Adipose tissue (tissue), 3 donors: ENCODE measurements around the gene DHX16. TPM values are rescaled to one million over a fixed set of nuclear protein-coding genes. Genes with fewer than 3 reads are reported as not detected.

ENCODE experiments used
- H3K27ac ChIP-seq: one replicate; pipeline ENCODE4 v1.5.1; 2013; ENCODE audit warnings: low read depth, low read length
- WGBS, 3 donors: extraction: QIAGEN DNeasy Blood & Tissue Kit; methylation state at CpG; one replicate each; pipeline ENCODE4 v1.1.7; 2013; 5-methylcytosine and 5-hydroxymethylcytosine counted together
- polyA plus RNA-seq, 3 donors: library from polyadenylated mRNA; stranded (reverse); fragments of 200-250 nt; gene quantifications; one replicate each; pipeline ENCODE4 v1.2.3, GENCODE V29; 2013
- donor health status: healthy with polysubstance abuse.
- donor health status: Bipolar disorder and iron deficiency.
- donor health status: healthy.

DHX16 gene
- polyA plus RNA-seq, 3 donors, result 16.8 to 22.3 (median 19.7) TPM

DNA sequence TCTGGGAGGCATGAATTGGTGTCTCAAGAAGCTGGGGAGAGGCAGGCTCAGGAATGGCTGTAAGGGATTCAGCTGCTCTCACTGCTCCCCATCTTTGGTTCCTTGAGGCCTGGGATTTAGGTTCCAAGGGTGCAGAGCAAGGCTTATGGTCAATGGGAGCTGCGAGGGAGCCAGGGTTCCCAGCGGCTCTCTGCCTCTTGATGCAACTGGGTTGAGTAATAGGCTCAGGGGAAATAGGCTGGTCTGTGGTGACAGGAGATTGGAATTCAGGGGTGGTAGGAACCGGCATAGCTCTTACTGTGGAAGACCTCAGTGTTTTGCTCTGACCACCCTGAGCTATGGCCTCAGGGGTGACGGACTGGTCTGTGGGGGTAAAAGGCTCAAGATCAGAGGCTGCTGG, 31.0 kb upstream of the DHX16 start:
- no peak overlapping the region for H3K27ac ChIP-seq
- WGBS, 3 donors, result 62 to 95% (median 71%) methylated on average over 4 of the region's 4 CpGs

DNA sequence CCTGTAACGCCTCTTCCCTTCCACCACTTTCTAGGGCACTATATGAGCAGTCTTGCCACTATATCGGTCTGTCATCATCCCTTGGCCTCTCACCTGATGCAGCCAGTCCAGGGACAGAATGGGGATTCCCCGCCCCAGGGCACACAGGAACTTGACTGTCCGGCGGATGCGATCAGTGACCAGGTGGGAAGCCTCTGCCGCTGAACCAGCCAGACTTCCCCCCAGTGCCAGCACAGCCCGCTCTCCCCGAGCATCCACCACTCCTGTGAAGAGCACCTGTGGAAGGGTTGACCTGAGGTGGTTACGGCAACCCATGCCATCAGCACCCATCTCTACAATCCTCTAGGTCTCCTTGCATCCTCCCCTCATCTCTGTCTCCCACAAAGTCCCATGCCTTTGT, 30.2 kb upstream of the DHX16 start:
- 95 to 96% (median 95%) methylated on average over 10 of the region's 10 CpGs for WGBS, 3 donors
- H3K27ac ChIP-seq, result no peak overlapping the region

DNA sequence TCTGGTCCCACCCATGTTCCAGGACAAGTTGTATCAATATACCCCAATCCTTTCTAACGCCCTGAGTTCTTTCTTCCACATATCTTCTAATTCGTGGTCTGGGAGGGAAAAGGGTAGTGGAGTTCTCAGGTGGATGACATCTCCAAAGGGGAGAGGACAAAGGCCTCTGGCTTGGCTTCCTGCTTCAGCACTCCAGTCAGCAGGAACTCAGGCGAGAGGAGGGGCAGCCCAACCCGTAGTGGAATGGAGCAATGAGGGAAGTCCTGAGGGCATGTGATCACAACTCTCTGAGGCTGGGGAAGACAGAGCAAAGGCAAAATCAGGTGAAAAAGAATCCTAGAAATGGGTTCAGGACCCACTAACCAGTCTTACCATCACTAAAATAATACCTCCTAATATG, 27.5 kb upstream of the DHX16 start:
- WGBS, 3 donors, result 49 to 65% (median 59%) methylated on average over 4 of the region's 4 CpGs

DNA sequence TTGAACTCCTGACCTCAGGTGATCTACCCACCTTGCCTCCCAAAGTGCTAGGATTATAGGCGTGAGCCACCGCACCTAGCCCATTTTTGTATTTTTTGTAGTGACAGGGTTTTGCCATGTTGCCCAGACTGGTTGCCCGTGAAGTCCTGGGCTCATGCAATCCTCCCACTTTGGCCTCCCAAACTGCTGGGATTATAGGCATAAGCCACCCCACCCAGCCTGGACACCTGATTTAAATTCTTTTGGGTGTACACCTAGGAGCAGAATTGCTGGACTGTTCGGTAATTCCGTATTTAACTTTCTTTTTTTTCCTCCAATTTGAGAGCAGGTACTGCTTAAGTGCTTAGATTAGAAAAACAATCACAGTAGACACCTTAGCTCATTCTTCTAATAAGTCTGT, 23.6 kb upstream of the DHX16 start:
- WGBS, 3 donors, result 96 to 98% (median 97%) methylated on average over 5 of the region's 5 CpGs

More for the DNA sequence above, 27.5 kb upstream of the DHX16 start:
- no peak overlapping the region for H3K27ac ChIP-seq

DNA sequence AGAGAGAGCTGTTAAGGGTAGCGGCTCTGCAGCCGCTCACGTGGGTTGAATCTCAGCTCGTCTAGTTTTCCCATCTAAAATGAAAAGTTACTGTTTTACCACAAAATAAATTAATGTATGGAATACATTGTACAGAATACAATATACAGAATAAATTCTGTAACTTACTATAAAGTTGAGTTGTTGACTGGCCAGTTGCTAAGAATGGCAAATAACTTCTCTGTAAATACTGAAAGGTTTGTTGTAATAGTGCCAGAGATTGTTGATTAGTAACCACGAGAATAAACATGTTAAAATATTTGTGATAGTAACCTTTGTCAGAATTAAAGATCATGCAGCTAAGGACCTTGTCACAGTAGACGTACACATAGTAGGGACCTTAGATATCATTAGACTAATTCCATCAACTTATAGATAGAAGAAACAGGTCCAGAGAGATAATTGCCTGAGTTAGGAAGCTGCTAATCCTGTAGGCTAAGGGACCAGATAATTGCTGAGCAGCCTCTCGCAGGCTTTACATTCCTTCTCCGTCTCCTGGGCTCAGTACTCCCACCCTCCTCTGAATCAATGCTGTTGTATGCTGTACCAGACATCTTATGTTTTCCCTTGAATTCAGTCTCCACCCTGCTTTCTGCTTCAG, 18.5 kb upstream of the DHX16 start:
- 12 to 19% (median 18%) methylated on average over 8 of the region's 8 CpGs for WGBS, 3 donors

More for the DNA sequence above, 23.6 kb upstream of the DHX16 start:
- no peak overlapping the region for H3K27ac ChIP-seq

DNA sequence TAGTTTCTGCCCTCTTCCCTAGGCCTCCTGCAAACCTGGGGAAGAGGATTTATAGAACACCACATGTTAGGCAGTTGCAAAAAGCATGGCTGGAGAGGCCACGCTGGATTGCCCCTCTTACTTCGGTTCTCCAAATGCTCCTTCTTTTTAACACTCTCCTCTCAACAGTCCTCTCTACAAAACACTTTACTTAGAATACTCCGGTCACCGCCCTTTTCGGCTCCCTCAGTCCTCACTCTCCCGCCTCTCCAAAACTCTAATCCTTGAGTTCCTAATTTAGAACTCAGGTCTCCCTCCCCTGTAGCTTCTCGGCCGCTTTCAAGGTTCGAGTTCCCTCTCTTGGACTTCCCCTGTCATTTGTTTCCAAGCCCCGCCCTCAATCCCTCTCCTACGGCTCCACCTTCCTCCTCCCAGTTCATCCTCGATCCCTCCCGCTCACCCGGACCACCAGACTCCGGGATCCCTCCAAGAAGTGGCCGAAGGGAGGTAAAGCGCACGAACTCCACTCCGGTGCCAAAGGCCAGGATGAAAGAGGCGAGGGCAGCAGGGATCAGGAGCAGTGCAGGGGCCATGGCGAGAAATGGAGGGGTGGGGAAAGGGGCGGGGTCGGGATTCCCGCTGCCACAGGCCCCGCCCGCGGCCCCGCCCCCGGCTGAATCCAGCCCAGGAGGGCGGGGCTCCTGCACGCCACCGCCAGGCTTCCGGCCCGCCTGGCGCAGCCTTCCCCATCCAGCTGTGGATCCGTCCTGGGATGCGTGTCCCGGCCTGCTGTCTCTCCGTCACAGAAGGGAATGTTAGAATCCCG, 17.8 kb upstream of the DHX16 start, which contains the start of gene NRM:
TSS of gene NRM (minus strand) at position 582 of the 805 bp plus-strand sequence. CDS start at position 572, 10 bp downstream.
- 1% methylated on average over 33 to 40 of the region's 40 CpGs for WGBS, 3 donors
- no peak within 1 kb of the TSS for H3K27ac ChIP-seq

More for the DNA sequence above, 18.5 kb upstream of the DHX16 start:
- H3K27ac ChIP-seq, result no peak overlapping the region

DNA sequence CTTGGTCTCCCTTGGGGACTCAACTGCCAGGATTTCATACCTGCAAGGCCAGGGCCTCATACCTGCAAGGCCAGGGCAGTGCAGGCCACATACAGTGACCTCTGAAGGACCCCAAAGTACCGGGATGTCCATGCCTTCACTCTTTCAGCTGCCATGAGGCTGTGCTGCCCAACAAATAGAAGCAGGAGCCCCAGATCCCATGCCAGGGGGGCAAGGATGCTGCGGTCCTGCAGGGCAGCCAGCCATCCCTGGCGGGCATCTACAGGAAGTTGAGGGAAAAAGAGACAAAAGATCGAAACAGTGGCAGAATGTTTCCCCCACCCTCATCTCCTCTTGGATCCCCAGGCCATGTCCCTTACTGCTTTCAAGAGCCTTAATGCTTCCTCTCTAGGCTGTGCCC, 17.2 kb upstream of the DHX16 start:
- no peak overlapping the region for H3K27ac ChIP-seq
- 27 to 46% (median 39%) methylated on average over 4 of the region's 4 CpGs for WGBS, 3 donors

DNA sequence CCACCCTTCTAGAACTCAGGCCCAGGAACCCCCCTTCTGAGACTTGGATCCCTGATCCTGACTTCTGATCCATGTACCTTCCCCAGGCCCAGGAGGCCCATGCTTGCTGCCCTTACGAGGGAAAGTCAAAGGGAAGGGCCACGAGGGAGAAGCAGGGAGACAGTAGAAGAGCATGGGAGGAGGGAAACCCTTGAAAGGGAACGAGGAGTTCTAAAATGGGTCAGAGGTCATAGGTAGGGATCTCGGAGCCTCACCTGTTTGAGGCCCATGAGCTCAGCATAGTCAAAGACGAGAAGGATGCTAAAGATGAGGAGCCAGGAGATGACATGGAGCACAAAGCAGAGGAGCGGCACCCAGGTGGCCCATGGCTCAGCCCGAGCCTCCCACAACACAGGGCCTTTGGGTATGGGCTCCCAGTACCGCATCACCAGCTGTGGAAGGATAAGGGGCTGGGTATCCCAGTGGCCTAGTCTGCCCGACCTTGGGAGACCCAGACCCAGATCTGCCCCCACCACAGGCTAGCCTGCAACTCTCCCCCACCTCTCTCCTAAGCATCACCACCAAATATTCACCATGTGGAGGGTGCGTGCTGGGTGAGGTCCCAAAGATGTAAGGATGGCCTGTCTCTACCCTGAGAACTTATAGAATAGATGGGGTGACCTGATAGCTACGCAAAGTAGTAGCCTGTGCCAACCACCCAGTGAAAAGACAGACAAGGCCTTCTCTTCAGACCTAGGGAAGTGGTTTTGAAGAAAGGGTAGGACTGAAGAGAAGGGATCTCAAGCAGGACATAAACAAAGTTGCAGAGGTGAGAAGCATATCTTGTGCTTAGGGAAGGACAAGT, 16.4 kb upstream of the DHX16 start:
- 81 to 91% (median 84%) methylated on average over 11 of the region's 11 CpGs for WGBS, 3 donors
- H3K27ac ChIP-seq, result no peak overlapping the region

DNA sequence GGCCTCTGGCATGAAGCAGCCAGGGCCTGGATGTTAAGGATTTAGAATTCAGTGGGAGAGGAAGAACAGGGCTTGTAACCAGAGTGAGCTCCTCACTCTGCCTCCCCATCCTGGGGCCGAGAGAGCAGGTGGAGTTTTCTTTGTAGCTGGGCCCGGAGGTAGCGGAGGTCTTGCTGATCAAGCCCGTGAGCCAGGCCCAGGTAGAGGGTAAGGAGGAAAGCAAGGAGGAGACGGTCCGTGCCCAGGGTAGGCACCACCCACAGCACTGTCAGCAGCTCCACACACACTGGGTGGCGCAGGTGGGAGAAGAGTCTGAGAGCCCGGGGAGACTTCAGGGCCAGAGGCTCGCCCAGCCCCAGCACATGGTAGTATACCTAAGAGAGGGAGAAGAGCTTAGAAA, 15.8 kb upstream of the DHX16 start:
- 85 to 89% (median 85%) methylated on average over 9 of the region's 9 CpGs for WGBS, 3 donors
- no peak overlapping the region for H3K27ac ChIP-seq

DNA sequence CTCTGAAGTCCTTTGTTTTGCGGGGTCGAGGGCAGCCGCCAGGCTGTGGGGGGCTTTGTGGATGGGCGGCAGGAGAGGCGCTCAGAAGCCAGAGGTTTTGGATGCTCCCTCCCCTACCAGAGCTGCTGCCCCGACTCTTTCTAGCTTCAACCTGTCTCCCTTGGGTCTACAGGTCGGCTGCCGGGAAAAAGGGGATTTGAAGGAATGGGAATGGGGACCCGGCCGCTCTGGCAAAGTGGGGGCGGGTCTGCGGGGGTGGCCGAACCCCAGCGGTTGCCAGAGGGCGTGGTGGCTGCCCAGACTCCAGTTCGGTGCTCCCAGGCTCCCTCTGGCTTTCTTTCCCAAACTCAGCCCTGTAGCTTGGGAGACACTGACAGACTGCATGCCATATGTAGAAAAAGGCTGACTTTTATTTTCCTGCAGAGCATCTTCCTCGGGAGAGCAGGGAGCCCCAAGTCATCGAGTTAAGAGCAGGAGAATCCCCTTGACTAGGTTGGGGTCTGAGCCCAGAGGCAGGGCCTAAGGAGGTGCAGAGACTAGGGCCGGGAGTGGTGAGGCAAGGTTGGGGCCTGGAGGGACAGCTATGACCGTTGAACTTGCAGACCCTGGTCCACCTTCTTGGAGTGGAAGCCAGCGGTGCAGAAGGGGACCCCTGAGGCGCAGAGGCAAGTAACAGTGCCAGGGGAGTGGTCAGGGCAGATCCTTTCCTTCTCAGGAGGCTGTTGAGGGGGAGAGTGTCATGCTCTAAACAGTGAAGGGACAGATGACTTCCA, 15.0 kb upstream of the DHX16 start:
- WGBS, 3 donors, result 13 to 20% (median 13%) methylated on average over 22 of the region's 22 CpGs
- H3K27ac ChIP-seq, result peak overlapping the region; percentile 100

DNA sequence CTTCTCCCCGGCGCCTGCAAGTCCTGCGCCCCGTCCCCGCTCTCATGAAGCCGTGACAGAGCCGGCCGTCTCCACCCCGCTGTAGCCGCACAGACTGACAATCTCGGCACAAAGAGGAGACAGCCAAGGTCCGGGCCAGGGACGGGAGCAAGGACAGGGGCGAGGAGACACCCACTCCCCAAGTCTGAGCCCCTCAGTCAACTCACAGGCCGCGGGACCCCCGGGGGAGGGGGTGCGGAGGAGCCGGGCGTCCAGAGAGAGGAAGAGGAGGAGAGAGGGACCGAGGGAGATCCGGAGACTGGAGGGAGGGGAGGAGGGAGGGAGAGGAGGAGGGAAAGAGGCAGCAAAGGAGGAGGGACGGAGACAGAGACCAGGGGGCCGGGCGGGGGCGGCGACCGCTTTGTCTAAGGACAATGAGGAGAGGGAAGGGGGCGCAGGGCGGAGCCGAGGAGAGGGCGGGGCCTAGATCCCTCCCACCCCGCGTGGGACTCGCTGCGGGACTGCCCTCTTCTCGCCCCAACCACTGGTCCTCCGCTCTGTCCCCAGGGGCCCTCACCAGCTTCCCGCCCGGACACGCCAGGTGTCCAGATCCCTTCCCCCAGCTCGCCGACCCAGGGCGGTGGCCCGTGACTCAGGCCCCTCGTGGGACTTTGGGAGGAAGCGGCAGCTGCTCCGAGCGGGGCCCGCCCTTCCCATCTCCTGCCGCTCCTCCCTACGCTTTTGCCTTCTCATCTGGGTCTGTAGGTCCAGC, 14.3 kb upstream of the DHX16 start:
- 0 to 1% (median 1%) methylated on average over 44 to 52 of the region's 52 CpGs for WGBS, 3 donors
- peak overlapping the region; percentile 100 for H3K27ac ChIP-seq

DNA sequence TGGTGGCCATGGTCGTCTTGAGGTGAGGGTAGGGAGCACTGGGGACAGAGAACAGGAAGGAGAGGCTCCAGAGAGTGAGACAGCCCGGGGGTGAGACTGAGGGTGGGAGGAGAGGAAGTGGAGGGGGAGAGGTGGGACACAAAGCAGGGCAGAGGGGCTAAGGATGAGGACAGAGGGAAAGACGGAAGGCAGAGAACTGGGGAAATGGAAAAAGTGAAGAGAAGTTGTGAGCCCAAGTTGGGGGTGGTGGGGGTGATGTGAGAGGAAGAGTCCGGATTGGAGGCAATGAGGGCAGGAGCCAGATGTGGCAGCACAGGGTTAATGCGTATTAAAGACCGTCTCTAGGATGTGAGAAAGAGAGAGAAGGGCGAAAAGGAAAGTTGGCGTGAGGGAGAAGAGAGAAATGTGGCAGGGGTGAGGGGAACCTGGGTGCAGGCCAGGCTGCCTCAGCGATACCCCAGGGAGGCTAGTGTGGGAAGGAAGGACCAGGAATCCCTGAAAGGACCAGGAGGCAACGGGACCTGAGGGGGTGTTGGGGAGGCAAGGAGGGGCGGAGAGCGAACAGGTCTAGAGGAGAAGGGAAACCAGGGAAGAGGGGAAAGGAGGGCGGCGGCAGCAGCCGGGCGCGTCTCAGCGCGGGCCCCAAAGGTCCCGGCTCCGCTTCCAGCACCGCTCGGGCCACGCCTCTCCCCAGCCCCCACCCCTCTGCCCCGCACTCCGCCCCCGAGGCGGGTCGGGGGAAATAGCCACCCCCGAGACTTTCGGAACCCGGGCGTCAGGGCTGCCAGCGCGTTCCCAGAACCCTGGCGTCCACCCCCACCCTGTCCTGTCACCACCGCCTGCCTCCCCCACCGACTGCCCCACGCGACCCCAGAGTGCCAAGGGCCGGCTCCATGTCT, 13.5 kb upstream of the DHX16 start, which contains the start of gene PPP1R18:
TSS of gene PPP1R18 (minus strand) at position 637 of the 899 bp plus-strand sequence. CDS start at position 10, 627 bp downstream.
- 1 to 8% (median 1%) methylated on average over 23 to 41 of the region's 41 CpGs for WGBS, 3 donors

DNA sequence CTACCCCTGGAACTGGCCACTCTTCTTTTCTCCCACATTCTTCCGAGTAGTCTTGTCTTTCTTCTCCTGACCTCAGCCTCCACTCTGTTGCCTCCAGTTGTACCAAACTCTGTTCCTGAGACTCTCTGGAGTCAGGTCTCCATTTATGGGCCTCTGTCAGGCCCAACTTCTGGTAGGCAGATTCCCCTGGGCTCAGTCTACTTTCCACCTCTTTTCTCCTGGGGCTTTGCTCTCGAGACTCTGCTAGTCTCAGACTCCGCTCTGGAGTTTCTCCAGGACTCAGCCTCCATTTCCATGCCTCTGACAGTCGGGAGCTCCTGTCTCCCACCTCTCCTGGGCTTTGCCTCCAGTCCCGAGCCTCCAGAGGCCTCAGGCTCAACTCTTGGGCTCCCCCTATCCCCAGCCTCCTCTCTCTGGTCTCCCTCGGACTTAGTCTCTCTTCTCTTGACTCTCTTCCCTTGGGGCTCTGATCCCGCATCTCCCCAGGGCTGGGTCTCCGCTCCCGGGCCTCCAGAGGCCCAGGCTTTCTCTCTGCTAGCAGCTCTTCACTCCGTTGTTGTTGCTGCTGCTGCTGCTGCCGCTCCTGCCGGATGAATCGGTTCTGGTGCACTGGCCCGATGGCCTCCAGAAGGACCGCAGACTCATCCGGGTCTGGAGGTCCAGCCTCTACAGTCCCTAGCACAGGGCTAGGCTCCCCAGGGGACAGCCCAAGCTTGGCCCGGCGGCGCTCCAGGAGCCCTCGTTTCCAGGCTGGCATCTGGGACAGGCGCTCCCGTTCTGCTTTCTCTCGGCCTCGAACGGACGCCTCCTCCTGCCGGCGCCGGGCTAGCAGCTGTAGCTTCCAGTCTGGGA, 12.6 kb upstream of the DHX16 start:
- H3K27ac ChIP-seq, result peak overlapping the region; percentile 100
- WGBS, 3 donors, result 21 to 65% (median 27%) methylated on average over 29 of the region's 29 CpGs

More for the DNA sequence above, 13.5 kb upstream of the DHX16 start, which contains the start of gene PPP1R18:
- H3K27ac ChIP-seq, result peak within 1 kb of the TSS; percentile 100

DNA sequence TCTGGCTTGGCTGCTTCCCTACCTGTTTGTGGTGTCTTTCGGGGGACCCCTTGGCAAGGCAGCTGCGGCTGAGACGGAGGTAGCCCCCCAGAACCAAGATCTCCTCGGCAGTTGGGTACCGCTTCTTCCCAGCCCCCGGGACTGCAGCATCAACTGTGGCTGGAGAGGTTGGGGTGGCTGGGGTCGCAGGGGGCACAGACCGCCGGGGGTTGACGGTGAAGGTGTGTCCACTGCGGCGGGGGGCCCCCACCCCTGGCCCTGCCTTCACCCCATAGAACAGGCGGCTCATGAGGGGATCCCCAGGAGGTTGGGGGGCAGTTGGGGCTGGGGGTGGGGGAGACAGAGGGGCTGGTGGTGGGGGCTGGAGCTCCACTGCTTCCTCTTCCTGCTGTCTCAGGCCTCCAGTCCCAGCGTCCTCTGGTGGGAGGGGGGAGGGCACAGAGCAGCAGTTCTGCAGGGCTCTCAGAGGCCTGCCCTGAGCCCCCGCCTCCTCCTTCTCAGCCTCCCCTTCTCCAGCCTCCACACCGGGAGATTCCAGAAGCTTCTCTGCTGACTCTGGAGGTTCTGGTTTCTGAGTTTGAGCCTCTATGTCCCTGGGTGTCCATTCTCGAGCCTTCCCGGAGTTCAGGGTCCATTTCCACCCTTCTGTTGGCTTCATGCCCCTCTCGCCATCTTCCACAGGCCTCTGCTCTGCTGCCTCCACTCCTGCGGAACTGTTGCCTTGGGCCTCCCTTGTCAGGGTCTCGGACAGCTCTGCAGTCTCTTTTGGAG, 11.8 kb upstream of the DHX16 start:
- peak overlapping the region; percentile 44 for H3K27ac ChIP-seq
- WGBS, 3 donors, result 11 to 62% (median 13%) methylated on average over 19 to 21 of the region's 21 CpGs

DNA sequence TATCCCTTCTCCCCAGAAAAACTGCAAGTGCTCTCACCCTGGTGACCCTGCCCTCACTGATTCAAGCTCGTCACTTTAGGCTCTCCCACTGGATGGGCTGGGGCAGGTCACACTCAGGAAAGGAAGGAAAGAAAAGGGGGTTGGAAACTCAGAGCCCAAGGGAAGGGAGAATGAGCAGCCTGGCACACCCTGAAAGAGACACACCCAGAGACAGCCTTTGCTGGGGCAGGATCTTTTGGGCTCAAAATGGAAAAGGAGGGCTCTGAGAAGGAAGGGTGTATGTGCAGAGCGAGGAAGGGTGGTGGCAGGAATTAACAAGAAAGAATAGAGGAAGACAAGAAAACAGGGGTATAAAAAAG, 11.2 kb upstream of the DHX16 start:
- peak overlapping the region; percentile 44 for H3K27ac ChIP-seq
- WGBS, 3 donors, result 6 to 52% (median 10%) methylated on average over 2 of the region's 2 CpGs
